GM21717 (cell line): ENCODE data around the gene RNF213.

Experiments
- ATAC-seq: cut with Tn5 transposase; IDR thresholded peaks from one replicate; pipeline ENCODE4 v1.9.1; 2021; ENCODE audit warnings: mild to moderate bottlenecking, moderate library complexity; ENCODE audit not compliant: unreplicated experiment

Gene RNF213

DNA sequence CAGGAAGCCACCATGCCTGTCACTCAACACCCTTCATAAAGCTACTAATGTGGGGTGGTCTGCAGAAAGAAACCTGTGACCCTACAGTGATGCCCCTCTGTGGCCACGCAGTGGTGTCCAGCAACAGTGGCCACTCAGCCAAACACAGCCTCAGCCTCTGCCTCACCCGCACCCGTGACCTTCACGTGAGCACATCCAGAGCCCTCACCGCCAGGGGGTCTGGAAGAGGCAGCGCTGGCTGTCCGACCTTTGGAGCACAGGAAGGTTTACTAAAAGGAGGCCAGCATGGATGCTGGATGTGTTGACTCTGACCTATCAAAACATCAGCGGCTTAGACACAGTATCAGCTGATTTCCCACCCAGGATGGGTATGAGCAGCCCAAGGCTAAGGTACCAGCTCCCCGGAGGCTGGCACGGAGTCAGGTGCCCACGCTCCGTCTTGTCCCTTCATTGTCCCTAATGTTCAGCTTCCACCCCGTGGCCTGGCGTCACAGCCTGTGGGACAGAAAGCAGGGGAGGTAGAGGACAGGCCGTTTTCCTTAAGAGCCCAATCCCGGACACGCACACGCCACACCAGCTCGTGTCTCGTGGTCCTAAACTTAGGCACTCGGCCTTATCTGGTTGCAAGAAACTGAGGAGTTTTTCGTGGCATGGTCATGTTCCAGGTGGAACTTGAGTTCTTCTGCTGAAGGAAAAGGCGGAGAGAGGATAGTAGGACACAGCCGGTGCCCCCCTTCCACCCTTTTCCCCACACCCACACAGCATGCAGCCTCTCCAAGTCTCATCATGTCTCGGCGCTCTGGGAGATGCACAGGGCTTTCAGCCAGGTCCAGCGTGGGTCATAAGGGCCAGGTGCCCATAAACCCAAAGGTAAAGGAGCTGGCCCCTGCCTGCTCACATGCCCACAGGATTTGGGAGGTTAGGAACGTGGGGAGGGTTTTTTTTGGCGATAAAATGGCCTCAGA is 104.6 kb downstream of the RNF213 start:
- ATAC-seq: no peak

DNA sequence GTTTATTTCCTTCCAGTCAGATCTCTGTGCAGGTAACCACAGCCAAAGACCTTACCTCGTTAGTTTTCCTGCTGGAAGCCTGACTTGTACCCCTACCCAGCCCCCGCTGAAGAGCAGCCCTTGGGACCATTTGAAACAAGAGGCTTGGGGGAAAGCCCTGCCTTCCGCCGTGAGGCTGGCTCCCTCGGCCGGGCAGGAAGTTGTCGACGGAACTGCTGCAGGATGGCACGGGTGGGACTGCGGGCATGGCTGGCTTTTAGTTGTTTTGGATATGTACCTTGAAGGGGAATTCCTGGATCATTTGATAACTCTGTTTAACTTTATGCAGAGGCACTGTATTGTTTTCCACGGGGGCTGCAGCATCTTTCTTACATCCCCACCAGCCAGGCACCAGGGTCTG is 105.3 kb downstream of the RNF213 start:
- no peak for ATAC-seq

DNA sequence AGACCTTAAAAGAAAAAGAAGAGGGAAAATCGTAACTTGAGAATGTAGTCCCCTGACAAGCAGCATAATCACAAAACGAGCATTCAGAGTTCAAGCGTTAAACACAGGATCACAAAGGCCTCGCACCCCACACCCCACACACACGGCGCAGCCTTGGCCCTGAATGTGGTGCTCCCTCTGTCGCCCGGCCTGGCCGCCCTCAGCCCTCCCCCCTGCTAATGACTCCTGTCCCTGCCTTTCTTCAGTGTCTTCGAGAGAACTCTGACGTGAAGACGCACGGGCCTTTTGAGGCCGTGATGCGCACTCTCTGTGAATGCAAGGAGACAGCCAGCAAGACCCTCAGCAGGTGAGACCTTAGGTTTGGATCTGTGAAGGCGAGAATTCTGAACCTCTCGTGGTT is 106.9 kb downstream of the RNF213 start:
- no peak for ATAC-seq

DNA sequence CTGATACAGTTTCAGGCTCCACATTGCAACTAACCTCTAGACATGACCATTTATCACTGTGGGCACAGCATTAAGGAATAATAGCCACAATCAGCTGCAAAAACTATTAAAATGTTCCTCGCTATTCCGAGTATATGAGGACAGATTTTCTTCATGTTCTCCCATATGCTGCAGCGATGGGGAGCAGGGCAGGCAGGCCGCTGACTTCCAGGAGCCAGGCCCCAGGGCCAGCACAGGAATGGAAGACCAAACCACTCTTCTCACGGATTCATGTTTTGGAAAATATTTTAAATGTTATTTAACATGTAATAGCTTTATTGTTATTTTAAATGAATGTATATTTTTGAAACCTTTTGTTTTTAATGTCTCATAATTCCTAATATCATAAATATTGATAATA is 110.5 kb downstream of the RNF213 start:
- no peak for ATAC-seq

DNA sequence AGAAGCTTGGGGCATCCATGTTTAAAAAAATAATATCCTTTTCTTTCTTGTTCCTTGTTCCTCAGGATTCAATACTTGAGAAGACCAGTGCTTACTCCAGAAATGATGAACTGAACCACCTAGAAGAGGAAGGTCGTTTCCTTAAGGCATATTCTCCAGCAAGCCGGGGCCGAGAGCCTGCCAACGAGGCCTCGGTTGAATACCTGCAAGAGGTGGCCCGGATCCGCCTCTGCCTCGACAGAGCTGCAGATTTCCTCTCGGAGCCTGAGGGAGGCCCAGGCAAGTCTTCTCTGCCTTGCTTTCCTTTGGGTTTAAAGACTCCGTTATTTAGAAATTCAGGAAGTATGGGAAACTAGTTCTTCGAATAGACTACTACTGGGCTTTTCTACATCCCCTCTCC is 111.8 kb downstream of the RNF213 start:
- ATAC-seq: no peak

DNA sequence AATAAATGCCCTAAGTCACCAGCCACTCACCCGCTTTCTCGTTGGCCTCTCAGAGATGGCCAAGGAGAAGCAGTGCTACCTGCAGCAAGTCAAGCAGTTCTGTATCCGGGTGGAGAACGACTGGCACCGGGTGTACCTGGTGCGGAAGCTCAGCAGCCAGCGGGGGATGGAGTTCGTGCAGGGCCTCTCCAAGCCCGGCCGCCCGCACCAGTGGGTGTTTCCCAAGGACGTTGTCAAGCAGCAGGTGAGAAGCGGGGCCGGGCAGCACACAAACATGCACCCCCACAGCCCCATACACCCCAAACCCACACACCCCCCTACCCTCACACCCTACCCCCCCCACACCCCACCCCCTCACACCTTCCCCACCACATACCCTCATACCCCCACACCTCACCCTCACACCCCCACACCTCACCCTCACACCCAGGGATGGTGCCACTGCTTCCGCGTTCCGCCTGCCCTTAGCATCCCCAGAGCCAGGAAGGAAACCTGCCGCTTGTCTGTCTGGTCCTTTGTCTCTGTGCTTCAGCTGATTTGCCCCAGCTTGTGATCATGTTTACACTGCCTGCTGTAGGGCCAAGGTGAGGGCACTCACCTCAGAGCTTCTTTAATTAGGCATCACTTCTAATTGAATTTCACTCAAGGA is 112.4 kb downstream of the RNF213 start:
- no peak for ATAC-seq

DNA sequence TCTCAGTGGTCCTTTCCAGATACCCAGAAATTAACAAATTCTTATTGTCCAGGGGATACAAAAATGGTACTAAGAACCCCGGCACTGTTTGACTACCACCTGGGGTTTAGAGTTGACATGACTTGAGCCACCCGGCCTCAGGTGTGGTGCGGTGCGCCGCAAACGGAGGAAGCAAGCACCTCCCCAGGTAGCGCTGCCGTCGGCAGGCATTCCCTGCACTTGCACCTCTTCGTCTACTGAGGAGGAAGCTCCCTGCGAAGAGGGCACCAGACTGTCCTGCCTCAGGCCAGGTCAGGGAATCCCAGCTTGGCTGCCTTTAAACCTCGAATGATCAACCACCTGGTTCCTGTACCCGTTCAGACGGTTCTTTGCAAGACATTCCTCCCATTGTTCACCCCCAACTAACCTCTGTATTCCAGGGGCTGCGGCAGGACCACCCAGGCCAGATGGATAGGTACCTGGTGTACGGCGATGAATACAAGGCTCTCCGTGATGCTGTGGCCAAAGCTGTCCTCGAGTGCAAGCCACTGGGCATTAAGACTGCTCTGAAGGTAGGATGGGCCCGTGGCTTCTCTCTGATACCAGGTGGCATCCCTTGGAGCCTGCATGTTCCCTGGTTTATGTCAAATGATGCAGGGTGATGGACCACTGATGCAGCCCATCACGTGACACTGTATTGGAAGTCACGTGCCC is 113.5 kb downstream of the RNF213 start:
- no peak for ATAC-seq

DNA sequence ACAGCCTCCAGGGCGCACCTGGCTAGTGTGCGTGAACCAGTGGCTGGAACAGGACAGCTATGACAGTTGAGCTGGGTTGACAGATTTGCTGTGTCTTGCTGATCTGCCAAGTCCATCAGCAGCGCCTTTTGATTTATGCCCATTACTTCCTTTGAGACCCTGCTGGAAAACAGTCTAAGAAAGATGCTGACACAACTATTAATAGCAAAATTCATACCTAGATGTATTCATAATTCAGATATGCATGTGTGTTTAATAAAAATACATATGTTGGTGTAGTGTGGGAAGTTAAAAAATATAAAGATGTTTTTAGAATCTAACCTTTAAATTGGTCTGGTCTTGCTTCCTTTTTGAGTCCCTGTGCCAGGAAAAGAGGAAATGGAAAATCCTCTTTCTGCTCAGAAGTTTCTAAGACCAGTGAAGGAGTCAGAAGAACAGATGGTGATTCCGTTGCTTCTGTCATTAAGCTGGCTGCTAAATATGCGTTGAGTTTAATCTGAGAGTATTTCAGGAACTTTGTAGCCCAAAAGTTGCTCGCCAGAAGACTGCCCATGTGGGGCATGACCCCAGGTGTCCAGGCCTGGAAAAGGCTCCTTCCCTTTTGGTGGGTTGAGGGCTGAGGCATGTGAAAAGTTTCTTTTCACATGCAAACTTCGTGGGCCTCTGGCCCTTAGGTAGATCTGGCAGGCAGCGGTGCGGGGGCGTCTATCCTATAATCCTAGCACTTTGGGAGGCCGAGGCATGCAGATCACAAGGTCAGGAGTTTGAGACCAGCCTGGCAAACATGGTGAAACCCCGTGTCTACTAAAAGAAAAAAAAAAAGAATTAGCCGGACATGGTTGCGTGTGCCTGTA is 114.3 kb downstream of the RNF213 start:
- no peak for ATAC-seq

DNA sequence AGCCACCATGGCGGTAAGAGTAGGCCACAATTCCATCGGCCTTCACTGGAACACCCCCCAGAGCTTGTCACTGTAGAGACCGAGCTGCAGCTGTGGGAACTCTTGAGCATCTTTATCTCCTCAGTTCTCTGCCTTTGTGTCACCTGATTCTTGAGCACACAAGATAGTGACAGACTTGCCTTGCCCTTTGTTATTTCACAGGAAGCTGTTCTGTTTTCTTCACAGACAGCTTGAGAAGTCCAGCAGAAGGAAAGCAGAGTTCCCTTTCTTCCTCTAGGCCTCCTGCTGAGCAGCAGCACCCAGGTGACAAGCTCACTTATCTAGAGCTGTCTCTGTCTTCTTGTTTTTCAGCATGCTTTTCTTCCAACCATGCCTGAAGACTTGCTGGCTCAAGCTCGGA is 115.9 kb downstream of the RNF213 start:
- no peak for ATAC-seq

DNA sequence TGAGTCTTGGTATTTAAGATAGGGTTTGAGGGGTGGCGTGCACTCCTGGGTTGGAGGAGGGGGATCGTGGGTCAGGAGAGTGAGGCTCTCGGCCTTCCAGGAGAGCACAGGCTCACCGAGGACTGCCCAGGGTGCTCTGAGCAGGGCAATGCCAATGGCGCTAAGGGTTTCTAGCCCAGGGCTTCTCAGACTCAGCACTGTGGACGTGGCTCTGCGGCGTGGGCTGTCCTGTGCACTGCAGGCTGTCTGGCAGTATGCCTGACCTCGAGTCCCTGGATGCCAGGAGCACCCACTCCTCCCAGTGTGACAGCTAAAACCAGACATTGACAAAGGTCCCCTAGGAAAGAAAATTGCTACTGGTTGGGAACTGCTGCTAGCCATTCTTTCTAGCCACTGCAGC is 117.1 kb downstream of the RNF213 start:
- ATAC-seq: no peak

DNA sequence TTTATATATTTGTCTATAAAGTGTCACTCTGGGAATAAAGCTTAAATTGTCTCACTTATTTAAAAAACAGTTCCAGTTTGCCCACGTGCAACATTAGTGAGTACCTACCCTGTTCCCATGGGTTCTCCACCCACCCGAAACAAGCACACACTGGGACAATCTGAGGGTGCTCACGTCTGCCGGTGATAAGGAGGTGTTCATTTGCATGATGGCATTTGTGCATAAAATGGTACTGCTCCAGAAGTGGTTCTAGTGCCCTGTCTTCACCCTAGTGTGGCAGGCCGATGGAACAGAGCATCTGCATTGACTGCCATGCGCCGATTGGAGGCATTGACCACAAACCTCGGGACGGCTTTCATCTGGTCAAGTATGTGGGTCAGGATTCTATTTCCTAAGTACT is 118.7 kb downstream of the RNF213 start:
- ATAC-seq: no peak

DNA sequence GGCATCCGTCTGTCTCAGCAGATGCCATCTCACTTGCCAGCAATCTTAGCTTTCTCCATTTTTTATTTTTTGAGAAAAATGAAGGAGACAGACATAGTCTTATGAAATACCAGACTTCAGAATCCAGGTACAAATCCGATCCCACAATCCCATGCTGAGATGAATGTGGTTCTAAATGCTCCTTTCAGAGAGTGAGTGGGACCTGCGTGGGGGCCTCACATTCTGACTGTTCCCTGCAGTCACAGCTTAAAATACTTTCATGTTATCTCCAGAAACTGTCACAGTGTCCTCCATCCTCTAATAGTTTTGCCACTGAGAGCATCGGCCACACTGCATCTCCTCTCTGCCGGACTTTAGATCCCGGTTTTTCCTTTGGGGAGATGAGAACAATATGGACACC is 119.4 kb downstream of the RNF213 start:
- no peak for ATAC-seq

DNA sequence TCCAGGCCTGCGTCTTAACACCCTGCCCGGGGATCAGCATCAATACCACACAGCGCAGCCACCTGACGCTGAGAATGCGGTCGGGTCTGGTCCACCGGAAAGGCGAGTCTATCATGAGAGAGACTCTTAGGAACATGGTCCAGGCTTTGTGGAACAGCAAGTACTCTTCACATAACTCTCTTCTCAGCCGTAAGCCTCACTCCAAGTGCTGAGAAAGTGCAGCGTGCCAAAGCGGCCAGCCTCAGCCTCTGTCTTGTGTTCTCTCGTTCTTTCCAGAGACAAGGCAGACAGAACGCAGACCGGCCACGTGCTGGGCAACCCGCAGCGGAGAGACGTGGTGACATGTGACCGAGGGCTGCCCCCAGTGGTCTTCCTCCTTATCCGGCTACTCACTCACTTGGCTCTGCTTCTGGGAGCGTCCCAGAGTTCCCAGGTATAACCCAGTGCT is 119.9 kb downstream of the RNF213 start:
- no peak for ATAC-seq

DNA sequence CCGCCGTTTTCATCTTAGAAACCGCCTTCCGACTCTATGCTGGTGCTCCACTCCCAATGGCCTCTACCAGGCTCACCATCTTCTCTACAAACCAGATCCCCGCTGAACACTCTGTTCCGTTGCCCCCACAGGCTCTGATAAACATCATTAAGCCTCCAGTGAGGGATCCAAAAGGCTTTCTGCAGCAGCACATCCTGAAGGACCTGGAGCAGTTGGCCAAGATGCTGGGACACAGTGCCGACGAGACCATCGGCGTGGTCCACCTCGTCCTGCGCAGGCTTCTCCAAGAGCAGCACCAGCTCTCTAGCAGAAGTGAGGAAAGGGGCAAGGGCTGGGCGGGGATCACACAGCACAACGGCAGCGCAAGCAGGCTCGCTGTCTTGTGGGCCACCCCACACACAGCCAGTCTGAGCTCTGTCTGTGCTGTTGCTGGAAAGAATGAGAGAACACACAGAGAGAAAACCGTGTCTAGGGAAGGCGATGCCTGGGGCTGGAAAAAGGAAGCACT is 120.8 kb downstream of the RNF213 start:
- ATAC-seq: no peak

DNA sequence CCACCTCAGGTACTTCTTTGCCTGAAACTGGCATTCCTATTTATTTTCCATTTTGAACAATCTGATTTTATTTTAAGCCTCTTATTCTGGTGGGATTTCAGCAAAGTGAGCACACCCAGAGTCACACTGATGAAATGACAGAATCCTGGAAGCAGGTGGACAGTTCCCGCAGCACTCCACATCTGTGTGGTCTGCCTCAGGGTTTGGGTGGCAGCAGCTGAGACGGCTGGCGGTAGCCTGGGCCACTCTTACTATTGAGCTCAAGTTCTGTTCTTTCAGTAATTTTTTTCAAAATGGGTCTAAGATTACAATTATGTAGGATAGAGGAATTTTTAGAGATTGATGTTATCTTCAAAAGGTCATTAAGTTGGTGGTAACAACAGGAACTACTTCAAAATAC is 121.8 kb downstream of the RNF213 start:
- ATAC-seq: no peak

DNA sequence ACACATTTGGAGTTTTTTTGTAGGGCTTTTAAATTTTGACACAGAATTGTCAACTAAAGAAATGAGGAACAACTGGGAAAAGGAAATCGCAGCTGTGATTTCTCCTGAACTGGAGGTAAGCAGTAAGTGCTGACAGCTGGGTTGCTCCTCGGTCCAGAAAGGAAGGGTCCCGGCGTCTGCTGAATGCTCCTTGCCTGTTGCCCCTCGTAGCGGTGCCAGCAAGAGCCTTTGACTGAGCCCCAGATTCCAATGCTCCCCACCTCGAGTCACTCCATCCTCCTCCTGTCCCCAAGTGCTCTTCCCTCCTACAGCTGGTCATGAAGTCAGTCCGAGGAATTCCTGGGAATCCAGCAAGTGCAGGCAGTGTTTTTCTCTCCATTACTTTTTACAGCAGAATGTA is 122.3 kb downstream of the RNF213 start:
- no peak for ATAC-seq

DNA sequence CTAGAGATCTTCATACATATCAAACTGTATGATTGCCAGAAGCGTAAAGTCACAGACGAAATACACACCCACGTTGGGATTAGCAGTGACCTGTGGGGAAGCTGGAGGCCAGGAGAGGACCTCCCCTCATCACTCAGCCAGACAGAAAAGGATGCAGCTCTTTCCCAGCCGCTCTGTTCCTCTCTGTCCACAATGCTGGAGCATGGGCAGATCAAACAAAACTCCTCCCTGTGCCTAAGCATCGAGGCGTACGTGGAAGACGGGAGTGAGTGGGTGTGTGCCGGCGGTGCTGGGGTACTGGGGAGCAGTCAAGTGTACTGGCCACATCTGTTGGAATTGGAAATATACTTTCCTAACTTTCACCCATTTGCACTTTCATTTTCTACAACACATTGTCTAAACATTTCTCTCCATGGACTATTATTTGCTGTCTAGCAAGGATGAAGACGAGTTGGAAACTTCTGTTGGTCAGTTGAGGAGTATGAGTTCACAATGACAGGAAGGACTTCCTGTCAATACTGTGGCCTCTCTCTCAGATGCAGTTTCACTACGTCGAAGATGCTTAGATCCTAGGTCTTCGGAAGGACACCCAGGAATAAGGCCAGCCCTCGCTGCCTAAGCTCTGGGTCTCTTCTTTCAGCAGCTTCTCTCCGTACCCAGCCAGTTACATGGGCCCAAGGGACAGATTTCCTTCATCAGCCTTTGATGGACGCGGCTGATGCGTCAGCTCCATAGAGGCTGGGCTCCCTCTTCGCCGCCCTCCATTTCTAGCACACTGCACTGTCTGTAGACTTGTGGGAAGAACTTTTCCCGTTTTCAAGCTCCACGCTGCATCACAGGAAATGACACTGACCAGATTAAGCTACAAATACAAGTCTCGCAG is 123.7 kb downstream of the RNF213 start:
- no peak for ATAC-seq

DNA sequence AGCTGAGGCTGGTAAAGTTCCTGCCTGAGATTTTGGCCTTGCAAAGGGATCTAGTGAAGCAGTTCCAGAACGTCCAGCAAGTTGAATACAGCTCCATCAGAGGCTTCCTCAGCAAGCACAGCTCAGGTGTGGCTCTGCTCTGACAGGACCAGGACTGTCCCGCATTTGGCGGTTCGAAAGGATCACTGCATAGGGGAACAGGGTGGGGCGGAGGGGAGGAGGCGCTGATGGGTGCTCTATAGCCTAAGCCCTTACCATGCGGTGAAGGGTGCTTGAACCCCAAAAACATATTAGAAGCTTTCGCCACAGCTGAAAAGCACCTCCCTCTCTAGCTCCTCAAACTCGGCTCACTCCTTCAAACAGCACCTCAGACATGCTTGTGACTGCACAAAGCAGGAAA is 124.4 kb downstream of the RNF213 start:
- ATAC-seq: no peak

DNA sequence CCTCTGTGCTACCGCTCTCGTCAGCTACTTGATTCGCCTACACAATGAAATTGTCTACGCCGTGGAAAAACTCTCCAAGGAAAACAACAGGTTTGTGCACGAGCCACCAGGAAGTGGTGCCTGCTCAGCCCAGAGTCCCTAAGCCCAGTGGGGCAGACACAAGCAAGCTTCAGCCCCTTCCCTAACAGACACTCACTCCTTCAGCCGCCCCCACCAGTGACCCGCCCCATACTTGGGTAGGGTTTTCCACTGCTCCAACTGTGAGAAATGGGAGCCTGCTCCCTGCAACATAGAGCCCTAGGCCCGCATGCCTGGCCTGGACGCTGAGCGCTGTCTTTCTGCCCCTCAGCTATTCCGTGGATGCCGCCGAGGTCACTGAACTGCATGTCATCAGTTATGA is 125.7 kb downstream of the RNF213 start:
- no peak for ATAC-seq

DNA sequence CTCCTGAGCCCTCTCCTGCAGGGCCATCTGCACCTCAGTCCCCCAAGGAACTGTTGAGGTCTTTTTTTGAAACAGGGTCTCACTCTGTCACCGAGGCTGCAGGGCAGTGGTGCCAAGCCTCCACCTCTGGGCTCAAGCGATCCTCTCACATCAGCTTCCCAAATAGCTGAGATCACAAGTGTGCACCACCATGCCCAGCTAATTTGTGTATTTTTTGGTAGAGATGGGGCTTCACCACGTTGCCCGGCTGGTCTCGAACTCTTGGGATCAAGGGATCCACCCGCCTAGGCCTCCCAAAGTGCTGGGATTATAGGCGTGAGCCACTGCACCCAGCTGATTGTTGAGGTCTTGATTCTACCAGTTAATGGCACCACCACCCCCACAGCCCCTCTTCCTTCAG is 126.4 kb downstream of the RNF213 start:
- no peak for ATAC-seq
